ENCODE results near the gene CSPG4. TPM values are rescaled to one million over a fixed set of nuclear protein-coding genes. Genes with fewer than 3 reads are reported as not detected.

CSPG4 gene
- total and polyA plus RNA-seq, 2 of the 13 experiments (the other 11 are each of a cell fraction or from before 2014, with no cell fraction given) = 0.01 to 0.04 TPM

DNA sequence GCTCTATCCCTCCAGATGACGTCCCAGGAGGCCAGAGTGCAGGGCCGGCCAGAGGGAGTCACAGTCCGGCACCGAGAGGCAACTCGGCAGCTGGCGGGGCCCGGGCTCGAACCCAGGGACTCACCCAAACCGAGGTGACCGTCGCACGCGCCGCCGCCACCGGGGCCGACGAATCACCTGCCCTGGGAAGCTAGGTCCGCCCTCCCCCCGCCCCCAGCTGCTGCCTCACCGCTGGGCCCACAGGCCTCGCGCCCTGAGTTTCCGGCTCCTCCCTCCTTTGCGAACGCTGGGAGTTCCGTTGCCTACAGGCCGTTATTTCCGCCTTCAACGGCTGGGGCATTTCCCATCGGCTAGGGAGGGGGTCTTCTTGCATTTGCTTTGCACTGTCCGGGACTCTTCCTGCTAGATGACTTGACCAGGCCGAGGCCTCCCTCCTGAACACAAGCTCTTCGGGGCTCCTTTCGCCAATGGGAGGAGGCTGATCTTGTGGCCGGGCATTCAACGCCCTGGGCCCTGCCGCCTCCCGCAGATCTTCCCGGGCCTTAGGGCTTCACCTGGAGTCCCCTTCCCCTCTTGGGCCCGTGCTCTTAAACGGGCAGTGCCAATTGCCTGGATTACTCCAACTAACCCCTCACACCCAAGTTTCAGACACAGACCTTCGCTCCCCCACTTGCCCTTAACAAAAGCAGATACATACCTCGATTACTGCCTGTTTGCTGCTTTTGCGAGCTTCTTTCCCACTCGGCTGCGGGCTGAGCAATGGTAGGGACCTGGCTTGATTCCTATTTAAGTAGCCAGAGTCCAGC lies 86.9 kb downstream of the CSPG4 start, which contains the start of gene SNUPN (continued):
- TF ChIP-seq, protein P1, sequence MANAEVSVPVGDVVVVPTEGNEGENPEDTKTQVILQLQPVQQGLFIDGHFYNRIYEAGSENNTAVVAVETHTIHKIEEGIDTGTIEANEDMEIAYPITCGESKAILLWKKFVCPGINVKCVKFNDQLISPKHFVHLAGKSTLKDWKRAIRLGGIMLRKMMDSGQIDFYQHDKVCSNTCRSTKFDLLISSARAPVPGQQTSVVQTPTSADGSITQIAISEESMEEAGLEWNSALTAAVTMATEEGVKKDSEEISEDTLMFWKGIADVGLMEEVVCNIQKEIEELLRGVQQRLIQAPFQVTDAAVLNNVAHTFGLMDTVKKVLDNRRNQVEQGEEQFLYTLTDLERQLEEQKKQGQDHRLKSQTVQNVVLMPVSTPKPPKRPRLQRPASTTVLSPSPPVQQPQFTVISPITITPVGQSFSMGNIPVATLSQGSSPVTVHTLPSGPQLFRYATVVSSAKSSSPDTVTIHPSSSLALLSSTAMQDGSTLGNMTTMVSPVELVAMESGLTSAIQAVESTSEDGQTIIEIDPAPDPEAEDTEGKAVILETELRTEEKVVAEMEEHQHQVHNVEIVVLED (CRISPR knock-in tag; IDR thresholded peaks at IDR 0.05; ENCODE audit: borderline replicate concordance) = peak; percentile 80; the same call in 1 of the 2 replicates
- peak; percentile 70; the same call in 1 of the 2 replicates for TF ChIP-seq CBFB (CRISPR knock-in tag; IDR thresholded peaks at IDR 0.05)
- TF ChIP-seq, protein P2, sequence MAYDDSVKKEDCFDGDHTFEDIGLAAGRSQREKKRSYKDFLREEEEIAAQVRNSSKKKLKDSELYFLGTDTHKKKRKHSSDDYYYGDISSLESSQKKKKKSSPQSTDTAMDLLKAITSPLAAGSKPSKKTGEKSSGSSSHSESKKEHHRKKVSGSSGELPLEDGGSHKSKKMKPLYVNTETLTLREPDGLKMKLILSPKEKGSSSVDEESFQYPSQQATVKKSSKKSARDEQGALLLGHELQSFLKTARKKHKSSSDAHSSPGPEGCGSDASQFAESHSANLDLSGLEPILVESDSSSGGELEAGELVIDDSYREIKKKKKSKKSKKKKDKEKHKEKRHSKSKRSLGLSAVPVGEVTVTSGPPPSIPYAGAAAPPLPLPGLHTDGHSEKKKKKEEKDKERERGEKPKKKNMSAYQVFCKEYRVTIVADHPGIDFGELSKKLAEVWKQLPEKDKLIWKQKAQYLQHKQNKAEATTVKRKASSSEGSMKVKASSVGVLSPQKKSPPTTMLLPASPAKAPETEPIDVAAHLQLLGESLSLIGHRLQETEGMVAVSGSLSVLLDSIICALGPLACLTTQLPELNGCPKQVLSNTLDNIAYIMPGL (CRISPR knock-in tag; IDR thresholded peaks at IDR 0.05; ENCODE audit: borderline replicate concordance in 1 of 2, low read depth in 1 of 2) = peak; percentile 84 to 94; a peak in 3 of 4 replicates
- TF ChIP-seq BORCS8-MEF2B (CRISPR knock-in tag; IDR thresholded peaks at IDR 0.05) = peak; percentile 19; the same call in 1 of the 2 replicates
- no peak for TF ChIP-seq MTF2 (CRISPR knock-in tag; IDR thresholded peaks at IDR 0.05; ENCODE audit: borderline replicate concordance)
- TF ChIP-seq ZNF761 (CRISPR knock-in tag; conservative IDR thresholded peaks at IDR 0.05) = peak; percentile 51
- no peak; the same call in 1 of the 2 replicates for TF ChIP-seq SRY (CRISPR knock-in tag; IDR thresholded peaks at IDR 0.05)
- TF ChIP-seq POGZ (CRISPR knock-in tag; IDR thresholded peaks at IDR 0.05) = peak; percentile 87
- no peak for TF ChIP-seq ZNF552 (CRISPR knock-in tag; IDR thresholded peaks at IDR 0.05; ENCODE audit: borderline replicate concordance)
- no peak for TF ChIP-seq ZNF101 (CRISPR knock-in tag; IDR thresholded peaks at IDR 0.05; ENCODE audit: borderline replicate concordance, low read depth)
- TF ChIP-seq FOXK1 (CRISPR knock-in tag; IDR thresholded peaks at IDR 0.05; ENCODE audit: borderline replicate concordance, low read depth) = peak; percentile 39; the same call in 1 of the 2 replicates
- peak; percentile 51; the same call in 1 of the 2 replicates for TF ChIP-seq GATAD2A (CRISPR knock-in tag; IDR thresholded peaks at IDR 0.05)
- TF ChIP-seq, protein P3, sequence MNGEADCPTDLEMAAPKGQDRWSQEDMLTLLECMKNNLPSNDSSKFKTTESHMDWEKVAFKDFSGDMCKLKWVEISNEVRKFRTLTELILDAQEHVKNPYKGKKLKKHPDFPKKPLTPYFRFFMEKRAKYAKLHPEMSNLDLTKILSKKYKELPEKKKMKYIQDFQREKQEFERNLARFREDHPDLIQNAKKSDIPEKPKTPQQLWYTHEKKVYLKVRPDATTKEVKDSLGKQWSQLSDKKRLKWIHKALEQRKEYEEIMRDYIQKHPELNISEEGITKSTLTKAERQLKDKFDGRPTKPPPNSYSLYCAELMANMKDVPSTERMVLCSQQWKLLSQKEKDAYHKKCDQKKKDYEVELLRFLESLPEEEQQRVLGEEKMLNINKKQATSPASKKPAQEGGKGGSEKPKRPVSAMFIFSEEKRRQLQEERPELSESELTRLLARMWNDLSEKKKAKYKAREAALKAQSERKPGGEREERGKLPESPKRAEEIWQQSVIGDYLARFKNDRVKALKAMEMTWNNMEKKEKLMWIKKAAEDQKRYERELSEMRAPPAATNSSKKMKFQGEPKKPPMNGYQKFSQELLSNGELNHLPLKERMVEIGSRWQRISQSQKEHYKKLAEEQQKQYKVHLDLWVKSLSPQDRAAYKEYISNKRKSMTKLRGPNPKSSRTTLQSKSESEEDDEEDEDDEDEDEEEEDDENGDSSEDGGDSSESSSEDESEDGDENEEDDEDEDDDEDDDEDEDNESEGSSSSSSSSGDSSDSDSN (CRISPR knock-in tag; IDR thresholded peaks at IDR 0.05) = peak; percentile 80
- peak; percentile 83; the same call in 1 of the 2 replicates for TF ChIP-seq RFXAP (CRISPR knock-in tag; IDR thresholded peaks at IDR 0.05; ENCODE audit: borderline replicate concordance)
- TF ChIP-seq, protein P4, sequence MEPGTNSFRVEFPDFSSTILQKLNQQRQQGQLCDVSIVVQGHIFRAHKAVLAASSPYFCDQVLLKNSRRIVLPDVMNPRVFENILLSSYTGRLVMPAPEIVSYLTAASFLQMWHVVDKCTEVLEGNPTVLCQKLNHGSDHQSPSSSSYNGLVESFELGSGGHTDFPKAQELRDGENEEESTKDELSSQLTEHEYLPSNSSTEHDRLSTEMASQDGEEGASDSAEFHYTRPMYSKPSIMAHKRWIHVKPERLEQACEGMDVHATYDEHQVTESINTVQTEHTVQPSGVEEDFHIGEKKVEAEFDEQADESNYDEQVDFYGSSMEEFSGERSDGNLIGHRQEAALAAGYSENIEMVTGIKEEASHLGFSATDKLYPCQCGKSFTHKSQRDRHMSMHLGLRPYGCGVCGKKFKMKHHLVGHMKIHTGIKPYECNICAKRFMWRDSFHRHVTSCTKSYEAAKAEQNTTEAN (CRISPR knock-in tag; conservative IDR thresholded peaks at IDR 0.05) = 0 out of 2 replicates have a peak, but pooled peaks have one; percentile 18
- TF ChIP-seq MAF1 (CRISPR knock-in tag; IDR thresholded peaks at IDR 0.05; ENCODE audit: borderline replicate concordance) = peak; percentile 78; the same call in 1 of the 2 replicates
- TF ChIP-seq KAT8 (CRISPR knock-in tag; IDR thresholded peaks at IDR 0.05) = peak; percentile 89
- TF ChIP-seq SP1 (IDR thresholded peaks at IDR 0.05) = no peak
- TF ChIP-seq SP1 (CRISPR knock-in tag; IDR thresholded peaks at IDR 0.05) = peak; percentile 74
- peak; percentile 53; the same call in 1 of the 2 replicates for TF ChIP-seq ZBTB38 (CRISPR knock-in tag; IDR thresholded peaks at IDR 0.05)

All from HepG2 (cell line).